BLaER1 treated with 17β-estradiol and CSF1 and Interleukin-3, amounts not matched to agents 10 nM and 100 nM (cell line): ENCODE results near the gene ACTR5.
"Not testable (repeated sequence)": the region's sequence is repeated elsewhere in the genome, so short reads cannot be mapped to it uniquely, and the experiment has no call there.

Source experiments
- H3K27ac ChIP-seq, 11 experiments: shearing (Covaris generic); formaldehyde crosslinking; 2 replicates each; pipeline ENCODE4 v1.8.1; 2022
- H3K27me3 ChIP-seq, 11 experiments: shearing (Covaris generic); formaldehyde crosslinking; 2 replicates each; pipeline ENCODE4 v1.8.1; 2022
- H3K36me3 ChIP-seq, 11 experiments: shearing (Covaris generic); formaldehyde crosslinking; 2 replicates each; pipeline ENCODE4 v1.8.1; 2022
- H3K4me1 ChIP-seq, 10 experiments: shearing (Covaris generic); formaldehyde crosslinking; 2 replicates each; pipeline ENCODE4 v1.8.1; 2022
- H3K4me2 ChIP-seq, 11 experiments: shearing (Covaris generic); formaldehyde crosslinking; 2 replicates each; pipeline ENCODE4 v1.8.1; 2022
- H3K4me3 ChIP-seq, 10 experiments: shearing (Covaris generic); formaldehyde crosslinking; 2 replicates each; pipeline ENCODE4 v1.8.1; 2022
- H3K9ac ChIP-seq, 11 experiments: shearing (Covaris generic); formaldehyde crosslinking; 2 replicates each; pipeline ENCODE4 v1.8.1; 2022
- H3K9me3 ChIP-seq, 11 experiments: shearing (Covaris generic); formaldehyde crosslinking; replicated peaks in 1 of 11; 2 replicates each; pipeline ENCODE4 v1.8.1; 2022
- H4K20me1 ChIP-seq, 11 experiments: shearing (Covaris generic); formaldehyde crosslinking; 2 replicates each; pipeline ENCODE4 v1.8.1; 2022
- Cebpa-rat ChIP-seq, 11 experiments: shearing (Covaris generic); IDR thresholded peaks; 2 replicates each; pipeline ENCODE4 v1.8.1; 2022

The ACTR5 gene

GRCh38 chr20:38776363-38776762 lies 28.1 kb downstream of the ACTR5 start:
- Histone ChIP-seq H3K9ac (no peak overlapping the region), H3K4me1 (no peaks in the 10 kb centered on the region), H3K27me3 (no peaks in the 10 kb centered on the region), H3K4me2 (no peak overlapping the region), H3K9me3 (peaks cover 16 to 23% (median 18%) of the 10 kb centered on the region in 11 experiments), H4K20me1 (peaks cover 0 to 4% (median 0%) of the 10 kb centered on the region in 11 experiments; a peak in 1 of 22 replicates), H3K4me3 (no peak overlapping the region), H3K27ac (no peak overlapping the region), H3K36me3 (peaks cover 35 to 58% (median 44%) of the 10 kb centered on the region in 11 experiments)
- TF ChIP-seq Cebpa-rat (IDR thresholded peaks at IDR 0.05): no peak

DNA sequence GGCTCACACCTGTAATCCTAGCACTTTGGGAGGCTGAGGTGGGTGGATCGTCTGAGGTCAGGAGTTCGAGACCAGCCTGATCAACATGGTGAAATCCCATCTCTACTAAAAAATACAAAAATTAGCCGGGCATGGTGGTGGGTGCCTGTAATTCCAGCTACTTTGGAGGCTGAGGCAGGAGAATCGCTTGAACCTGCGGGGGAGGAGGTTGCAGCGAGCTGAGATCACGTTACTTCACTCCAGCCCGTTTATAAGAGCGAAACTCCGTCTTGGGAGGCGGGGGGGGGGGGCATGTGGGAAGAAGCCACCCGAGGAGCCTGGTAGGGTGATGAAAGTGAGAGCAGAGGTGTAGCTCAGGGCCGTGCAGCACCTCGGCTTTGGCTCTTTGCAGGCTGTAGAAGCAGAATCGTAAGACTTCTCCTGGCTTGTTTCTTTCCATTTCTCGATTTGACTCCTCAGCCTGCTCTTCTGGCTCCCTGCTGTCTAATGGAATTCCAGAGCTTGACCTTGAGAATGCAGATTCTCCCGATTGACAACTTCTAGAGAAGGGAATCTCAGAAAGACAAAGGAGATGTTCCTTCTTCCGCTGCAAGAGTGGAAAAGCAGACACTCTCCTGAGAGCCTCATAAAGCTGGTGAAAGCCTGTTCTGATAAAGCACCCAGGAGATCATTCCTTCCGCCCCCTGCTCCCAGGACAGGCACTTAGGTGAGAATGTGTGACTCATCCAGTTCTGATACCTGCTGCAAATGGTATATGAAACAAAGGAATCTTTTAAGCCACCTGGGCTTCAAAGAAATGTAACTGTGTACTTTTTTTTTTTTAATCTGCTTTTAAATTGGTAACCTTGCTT lies 31.2 kb downstream of the ACTR5 start:
- no peak overlapping the region for H3K9ac ChIP-seq
- H3K4me1 ChIP-seq: no peaks in the 10 kb centered on the region
- H4K20me1 ChIP-seq: no peaks in the 10 kb centered on the region
- H3K27me3 ChIP-seq: no peaks in the 10 kb centered on the region
- peaks cover 0 to 2% (median under 1%) of the 10 kb centered on the region in 11 experiments; a peak in 5 of 22 replicates for H3K9me3 ChIP-seq
- no peak overlapping the region for H3K27ac ChIP-seq
- no peak overlapping the region for H3K4me2 ChIP-seq
- H3K36me3 ChIP-seq: peaks cover 4 to 27% (median 13%) of the 10 kb centered on the region in 11 experiments; a peak in 21 of 22 replicates
- no peak for TF ChIP-seq Cebpa-rat (IDR thresholded peaks at IDR 0.05)
- no peak overlapping the region for H3K4me3 ChIP-seq

DNA sequence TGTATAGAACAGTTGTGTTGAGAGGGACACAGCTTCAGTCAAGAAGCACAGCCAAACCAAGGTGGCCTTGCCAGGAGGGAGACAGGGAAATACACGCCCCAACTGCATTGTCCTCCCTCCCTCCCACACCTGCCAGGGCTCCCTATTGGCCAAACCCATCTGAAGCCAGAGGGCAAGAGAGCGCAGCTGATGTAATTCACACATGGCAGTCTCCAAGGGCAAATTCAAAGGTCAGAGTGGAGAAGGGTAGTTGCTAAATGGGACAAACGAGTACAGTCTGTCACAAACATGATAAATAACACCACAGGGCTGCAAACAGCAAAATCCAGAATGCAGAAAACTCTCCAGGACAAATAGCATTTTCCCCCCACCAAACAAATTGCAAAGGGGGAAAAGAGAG lies 34.0 kb downstream of the ACTR5 start:
- no peaks in the 10 kb centered on the region for H3K27me3 ChIP-seq
- H3K36me3 ChIP-seq: 0 out of 22 replicates have a peak, but pooled peaks cover 0 to under 1% (median 0%) of the 10 kb centered on the region in 11 experiments

GRCh38 chr20:38787870-38788269 lies 39.6 kb downstream of the ACTR5 start:
- no peaks in the 10 kb centered on the region for H4K20me1 ChIP-seq
- no peaks in the 10 kb centered on the region for H3K36me3 ChIP-seq
- peaks cover 0 to 10% (median 0%) of the 10 kb centered on the region in 11 experiments; a peak in 1 of 22 replicates for H3K9me3 ChIP-seq
- no peaks in the 10 kb centered on the region for H3K27me3 ChIP-seq
- H3K4me1 ChIP-seq: no peaks in the 10 kb centered on the region
- no peak for TF ChIP-seq Cebpa-rat (IDR thresholded peaks at IDR 0.05)
- H3K27ac ChIP-seq: no peak overlapping the region
- no peak overlapping the region for H3K4me3 ChIP-seq
- no peak overlapping the region for H3K9ac ChIP-seq
- no peak overlapping the region for H3K4me2 ChIP-seq

More for the DNA sequence above, 34.0 kb downstream of the ACTR5 start:
- H3K4me3 ChIP-seq: no peak overlapping the region
- no peak overlapping the region for H3K9ac ChIP-seq
- H3K9me3 ChIP-seq: no peaks in the 10 kb centered on the region
- H3K4me1 ChIP-seq: no peaks in the 10 kb centered on the region
- no peaks in the 10 kb centered on the region for H4K20me1 ChIP-seq
- no peak for TF ChIP-seq Cebpa-rat (IDR thresholded peaks at IDR 0.05)
- no peak overlapping the region for H3K4me2 ChIP-seq
- H3K27ac ChIP-seq: no peak overlapping the region

DNA sequence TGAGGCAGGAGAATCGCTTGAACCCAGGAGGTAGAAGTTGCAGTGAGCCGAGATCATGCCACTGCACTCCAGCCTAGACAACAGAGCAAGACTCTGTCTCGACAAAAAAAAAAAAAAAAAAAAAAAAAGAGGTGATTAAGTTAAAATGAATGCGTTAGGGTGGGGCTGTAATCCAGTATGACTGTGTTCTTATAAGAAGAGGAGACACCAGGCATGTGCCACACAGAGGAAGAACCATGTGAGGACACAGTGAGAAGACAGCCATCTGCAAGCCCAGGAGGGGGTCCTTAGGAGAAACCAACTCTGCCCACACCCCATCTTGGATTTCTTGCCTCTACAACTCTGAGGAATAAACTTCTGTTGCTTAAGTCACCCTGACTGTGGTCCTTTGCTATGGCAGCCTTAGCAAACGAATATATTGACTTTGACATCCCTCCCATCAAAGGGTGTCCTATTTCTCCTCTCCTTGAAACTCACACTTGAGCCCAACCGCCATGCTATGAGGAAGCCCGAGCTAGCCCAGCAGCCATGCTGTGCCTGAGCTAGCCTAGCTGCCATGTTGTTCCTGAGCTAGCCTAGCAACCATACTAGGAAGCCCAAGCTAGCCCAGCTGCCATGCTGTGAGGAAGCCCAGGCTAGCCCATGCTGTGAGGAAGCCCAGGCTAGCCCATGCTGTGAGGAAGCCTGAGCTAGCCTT lies 41.4 kb downstream of the ACTR5 start:
- H3K27me3 ChIP-seq: no peaks in the 10 kb centered on the region
- H4K20me1 ChIP-seq: no peaks in the 10 kb centered on the region
- peaks cover 0 to 10% (median 0%) of the 10 kb centered on the region in 11 experiments; a peak in 1 of 22 replicates for H3K9me3 ChIP-seq
- H3K27ac ChIP-seq: no peak overlapping the region
- H3K36me3 ChIP-seq: no peaks in the 10 kb centered on the region
- no peak overlapping the region for H3K4me2 ChIP-seq
- TF ChIP-seq Cebpa-rat (IDR thresholded peaks at IDR 0.05): no peak
- no peak overlapping the region for H3K9ac ChIP-seq
- no peak overlapping the region for H3K4me3 ChIP-seq
- H3K4me1 ChIP-seq: peaks cover 0 to 5% (median 0%) of the 10 kb centered on the region in 10 experiments; a peak in 2 of 20 replicates

DNA sequence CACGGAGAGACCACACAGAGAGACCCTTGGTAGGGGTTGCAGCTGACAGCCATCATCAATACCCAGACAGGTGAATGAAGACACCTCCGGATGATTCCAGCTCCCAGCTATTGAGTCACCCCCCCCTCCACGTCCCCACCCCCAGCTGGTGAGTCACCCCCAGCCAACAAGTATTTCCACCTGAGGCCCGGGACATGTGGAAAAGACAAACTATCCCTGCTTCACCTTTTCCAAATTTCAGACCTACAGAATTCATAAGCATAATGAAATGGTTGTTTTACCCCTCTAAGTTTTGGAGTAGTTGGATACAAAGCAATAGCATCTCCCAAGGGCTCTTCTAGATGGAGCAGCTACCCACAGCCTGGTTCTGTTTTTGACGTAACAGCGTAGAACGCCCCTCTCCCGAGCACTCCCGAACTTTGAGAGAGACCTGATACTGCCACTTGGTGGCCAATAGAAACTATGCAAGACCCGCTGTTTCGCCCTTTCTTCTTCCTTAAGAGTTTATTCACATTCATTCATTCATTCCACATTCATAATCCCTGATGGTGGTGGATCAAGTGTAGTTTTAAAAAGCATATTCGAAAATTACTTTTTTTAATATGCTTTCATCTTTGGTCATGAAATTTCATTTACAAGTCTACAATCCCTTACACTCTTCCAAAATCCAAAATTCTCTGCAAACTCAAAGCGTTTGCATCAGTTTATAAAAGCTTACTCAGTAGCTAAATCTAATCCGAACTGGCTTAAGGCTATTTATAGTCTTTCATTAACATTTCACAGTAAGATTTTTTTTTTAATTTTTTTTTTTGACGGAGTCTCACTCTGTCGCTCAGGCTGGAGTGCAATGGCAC lies 42.2 kb downstream of the ACTR5 start:
- no peaks in the 10 kb centered on the region for H3K27me3 ChIP-seq
- no peak overlapping the region for H3K27ac ChIP-seq
- no peaks in the 10 kb centered on the region for H3K36me3 ChIP-seq
- no peak overlapping the region for H3K9ac ChIP-seq
- H3K4me1 ChIP-seq: peaks cover 0 to 5% (median 0%) of the 10 kb centered on the region in 10 experiments; a peak in 2 of 20 replicates
- no peak overlapping the region for H3K4me3 ChIP-seq
- no peak for TF ChIP-seq Cebpa-rat (IDR thresholded peaks at IDR 0.05)
- H4K20me1 ChIP-seq: no peaks in the 10 kb centered on the region
- peaks cover 0 to 10% (median 0%) of the 10 kb centered on the region in 11 experiments; a peak in 1 of 22 replicates for H3K9me3 ChIP-seq
- no peak overlapping the region for H3K4me2 ChIP-seq

DNA sequence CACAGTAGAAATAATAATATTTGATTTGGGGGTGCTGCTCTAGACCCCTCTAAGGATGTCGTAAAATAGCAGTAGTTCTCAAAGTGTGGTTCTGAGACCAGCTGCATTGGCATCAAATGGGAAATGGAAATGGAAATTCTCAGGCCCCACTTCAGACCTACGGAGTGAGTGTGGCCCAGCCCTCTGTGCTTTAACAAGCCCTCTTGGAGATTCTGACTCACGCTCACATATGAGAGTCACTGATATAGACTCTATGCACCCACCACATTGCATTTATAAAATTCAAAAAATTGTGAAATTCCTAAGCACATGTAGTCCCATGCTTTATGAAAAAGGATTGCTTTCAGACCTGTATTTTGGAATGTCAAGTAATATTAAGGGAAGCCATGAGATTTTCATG lies 43.0 kb downstream of the ACTR5 start:
- H3K4me1 ChIP-seq: peaks cover 0 to 5% (median 0%) of the 10 kb centered on the region in 10 experiments; a peak in 2 of 20 replicates
- H3K9me3 ChIP-seq: peaks cover 0 to 10% (median 0%) of the 10 kb centered on the region in 11 experiments; a peak in 1 of 22 replicates
- no peak for TF ChIP-seq Cebpa-rat (IDR thresholded peaks at IDR 0.05)

GRCh38 chr20:38791940-38792339 lies 43.7 kb downstream of the ACTR5 start:
- peaks cover 0 to 10% (median 0%) of the 10 kb centered on the region in 11 experiments; a peak in 1 of 22 replicates for H3K9me3 ChIP-seq
- H3K27me3 ChIP-seq: no peaks in the 10 kb centered on the region
- no peak overlapping the region for H3K4me3 ChIP-seq
- no peak for TF ChIP-seq Cebpa-rat (IDR thresholded peaks at IDR 0.05)
- no peak overlapping the region for H3K9ac ChIP-seq
- H3K4me1 ChIP-seq: peaks cover 0 to 5% (median 0%) of the 10 kb centered on the region in 10 experiments; a peak in 2 of 20 replicates
- no peaks in the 10 kb centered on the region for H3K36me3 ChIP-seq
- no peaks in the 10 kb centered on the region for H4K20me1 ChIP-seq
- no peak overlapping the region for H3K27ac ChIP-seq
- H3K4me2 ChIP-seq: no peak overlapping the region

More for the DNA sequence above, 43.0 kb downstream of the ACTR5 start:
- Histone ChIP-seq H3K4me2 (no peak overlapping the region), H3K4me3 (no peak overlapping the region), H3K9ac (no peak overlapping the region), H3K27ac (no peak overlapping the region), H4K20me1 (no peaks in the 10 kb centered on the region), H3K36me3 (no peaks in the 10 kb centered on the region), H3K27me3 (no peaks in the 10 kb centered on the region)

DNA sequence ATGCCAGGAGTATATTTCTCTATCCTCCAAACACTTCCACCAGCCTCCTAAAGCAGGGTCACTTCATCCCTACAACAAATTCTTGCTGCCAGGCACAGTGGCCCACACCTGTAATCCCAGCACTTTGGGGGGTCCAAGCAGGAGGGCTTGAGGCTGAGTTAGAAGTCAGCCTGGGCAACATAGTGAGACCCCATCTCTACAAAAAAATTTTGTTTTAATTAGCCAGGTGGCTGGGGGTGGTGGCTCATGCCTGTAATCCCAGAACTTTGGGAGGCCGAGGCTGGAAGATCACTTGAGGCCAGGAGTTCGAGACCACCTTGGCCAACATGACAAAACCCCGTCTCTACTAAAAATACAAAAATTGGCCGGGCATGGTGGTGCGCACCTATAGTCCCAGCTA lies 45.8 kb downstream of the ACTR5 start:
- H3K4me1 ChIP-seq, H4K20me1 ChIP-seq, H3K4me3 ChIP-seq, H3K27ac ChIP-seq, H3K9ac ChIP-seq, H3K36me3 ChIP-seq, H3K27me3 ChIP-seq: not testable (repeated sequence)
- Histone ChIP-seq H3K4me2 (0 out of 22 replicates have a peak overlapping the region, but pooled peaks of 1 of the 11 experiments have one; percentile 13), H3K9me3 (peaks cover 0 to 10% (median 0%) of the 10 kb centered on the region in 11 experiments; a peak in 3 of 22 replicates)
